SK-N-SH treated with all-trans-retinoic acid at 6 μM for 48 hours (cell line): ENCODE results near the gene MBNL2.

Experiments
- ATAC-seq: fragments of 200-7000 bp; cut with Tn5 transposase; 3 replicates; pipeline ENCODE4 v1.9.1; 2020; ENCODE audit warnings: mild to moderate bottlenecking, moderate library complexity
- ARNTL ChIP-seq: fragments of 450-650 bp; formaldehyde crosslinking; IDR thresholded peaks from 2 replicates; pipeline ENCODE4 v1.5.0; 2020; ENCODE audit warnings: low read depth, mild to moderate bottlenecking, moderate library complexity, borderline replicate concordance
- BACH2 ChIP-seq: fragments of 250-450 bp; sonication (Bioruptor Pico); IDR thresholded peaks from 2 replicates; pipeline ENCODE4 v1.9.0; 2021; ENCODE audit warnings: mild to moderate bottlenecking, borderline replicate concordance
- CSDC2 ChIP-seq: fragments of 250-450 bp; sonication (Bioruptor Pico); IDR thresholded peaks from 2 replicates; pipeline ENCODE4 v1.5.0; 2020; ENCODE audit warnings: mild to moderate bottlenecking, moderate library complexity
- GLIS3 ChIP-seq: fragments of 250-450 bp; sonication (Bioruptor Pico); IDR thresholded peaks from 2 replicates; pipeline ENCODE4 v1.5.0; 2020; ENCODE audit warnings: mild to moderate bottlenecking, moderate library complexity
- ISL1 ChIP-seq: fragments of 250-450 bp; sonication (Bioruptor Pico); IDR thresholded peaks from 2 replicates; pipeline ENCODE4 v2.1.2; 2022; ENCODE audit warnings: mild to moderate bottlenecking, moderate library complexity
- PPARA ChIP-seq: fragments of 250-450 bp; sonication (Bioruptor Pico); IDR thresholded peaks from 2 replicates; pipeline ENCODE4 v1.5.0; 2020; ENCODE audit warnings: mild to moderate bottlenecking, borderline replicate concordance
- SNAI2 ChIP-seq: fragments of 250-450 bp; sonication (Bioruptor Pico); IDR thresholded peaks from 2 replicates; pipeline ENCODE4 v1.5.0; 2020; ENCODE audit warnings: mild to moderate bottlenecking, moderate library complexity
- TCF4 ChIP-seq: fragments of 250-450 bp; sonication (Bioruptor Pico); IDR thresholded peaks from 2 replicates; pipeline ENCODE4 v1.8.0; 2021; ENCODE audit warnings: mild to moderate bottlenecking, moderate library complexity, borderline replicate concordance
- TOX ChIP-seq: fragments of 250-450 bp; sonication (Bioruptor Pico); IDR thresholded peaks from 2 replicates; pipeline ENCODE4 v1.8.0; 2021; ENCODE audit warnings: mild to moderate bottlenecking, moderate library complexity, borderline replicate concordance
- ZFP3 ChIP-seq: fragments of 250-450 bp; sonication (Bioruptor Pico); IDR thresholded peaks from 2 replicates; pipeline ENCODE4 v1.5.0; 2020; ENCODE audit warnings: mild to moderate bottlenecking, moderate library complexity
- ZNF565 ChIP-seq: fragments of 450-650 bp; formaldehyde crosslinking; conservative IDR thresholded peaks from 2 replicates; pipeline ENCODE4 v1.5.0; 2020; ENCODE audit warnings: low read depth, mild to moderate bottlenecking, moderate library complexity
- ZNF70 ChIP-seq: fragments of 450-650 bp; formaldehyde crosslinking; IDR thresholded peaks from 2 replicates; pipeline ENCODE4 v1.5.0; 2020; ENCODE audit warnings: mild to moderate bottlenecking, moderate library complexity
- ZNF8 ChIP-seq: fragments of 450-650 bp; formaldehyde crosslinking; IDR thresholded peaks from 2 replicates; pipeline ENCODE4 v1.5.0; 2020; ENCODE audit warnings: mild to moderate bottlenecking, moderate library complexity
- TF ChIP-seq, protein P1 (sequence below): fragments of 250-450 bp; sonication (Bioruptor Pico); IDR thresholded peaks from 2 replicates; pipeline ENCODE4 v1.5.0; 2020; ENCODE audit warnings: mild to moderate bottlenecking, moderate library complexity
- TF ChIP-seq, protein P2 (sequence below): fragments of 250-450 bp; sonication (Bioruptor Pico); IDR thresholded peaks from 2 replicates; pipeline ENCODE4 v1.8.0; 2021; ENCODE audit warnings: low read depth, mild to moderate bottlenecking, moderate library complexity, borderline replicate concordance
- TF ChIP-seq, protein P3 (sequence below): fragments of 250-450 bp; sonication (Bioruptor Pico); IDR thresholded peaks from 2 replicates; pipeline ENCODE4 v1.5.1; 2021; ENCODE audit warnings: mild to moderate bottlenecking, moderate library complexity
- TF ChIP-seq, protein P4 (sequence below): fragments of 250-450 bp; sonication (Bioruptor Pico); IDR thresholded peaks from 2 replicates; pipeline ENCODE4 v1.8.0; 2020; ENCODE audit warnings: mild to moderate bottlenecking, moderate library complexity, borderline replicate concordance
- TF ChIP-seq, protein P5 (sequence below): fragments of 250-450 bp; sonication (Bioruptor Pico); IDR thresholded peaks from 2 replicates; pipeline ENCODE4 v1.5.1; 2020; ENCODE audit warnings: low read depth, mild to moderate bottlenecking, moderate library complexity

MBNL2 gene

DNA sequence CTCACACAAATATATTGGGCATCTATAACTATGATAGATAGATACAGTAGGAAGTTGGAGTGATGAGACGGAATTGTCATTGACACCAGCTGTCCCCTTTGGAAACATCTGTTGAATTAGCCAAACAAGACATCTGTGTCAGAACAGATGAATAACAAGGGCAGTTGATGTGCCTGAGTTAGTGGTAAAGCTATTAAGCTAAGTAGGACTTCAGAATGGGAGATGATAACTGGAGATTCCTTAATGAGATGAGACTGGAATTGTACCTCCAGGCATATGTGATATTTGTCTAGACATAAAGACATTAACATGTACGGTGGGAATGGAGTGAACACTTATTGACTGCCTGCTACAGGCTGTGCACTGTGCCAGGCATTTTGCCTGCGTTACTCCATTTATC lies 78.7 kb downstream of the MBNL2 start:
- peak; percentile 4; the same call in 1 of the 3 replicates for ATAC-seq
- TF ChIP-seq, protein P1, sequence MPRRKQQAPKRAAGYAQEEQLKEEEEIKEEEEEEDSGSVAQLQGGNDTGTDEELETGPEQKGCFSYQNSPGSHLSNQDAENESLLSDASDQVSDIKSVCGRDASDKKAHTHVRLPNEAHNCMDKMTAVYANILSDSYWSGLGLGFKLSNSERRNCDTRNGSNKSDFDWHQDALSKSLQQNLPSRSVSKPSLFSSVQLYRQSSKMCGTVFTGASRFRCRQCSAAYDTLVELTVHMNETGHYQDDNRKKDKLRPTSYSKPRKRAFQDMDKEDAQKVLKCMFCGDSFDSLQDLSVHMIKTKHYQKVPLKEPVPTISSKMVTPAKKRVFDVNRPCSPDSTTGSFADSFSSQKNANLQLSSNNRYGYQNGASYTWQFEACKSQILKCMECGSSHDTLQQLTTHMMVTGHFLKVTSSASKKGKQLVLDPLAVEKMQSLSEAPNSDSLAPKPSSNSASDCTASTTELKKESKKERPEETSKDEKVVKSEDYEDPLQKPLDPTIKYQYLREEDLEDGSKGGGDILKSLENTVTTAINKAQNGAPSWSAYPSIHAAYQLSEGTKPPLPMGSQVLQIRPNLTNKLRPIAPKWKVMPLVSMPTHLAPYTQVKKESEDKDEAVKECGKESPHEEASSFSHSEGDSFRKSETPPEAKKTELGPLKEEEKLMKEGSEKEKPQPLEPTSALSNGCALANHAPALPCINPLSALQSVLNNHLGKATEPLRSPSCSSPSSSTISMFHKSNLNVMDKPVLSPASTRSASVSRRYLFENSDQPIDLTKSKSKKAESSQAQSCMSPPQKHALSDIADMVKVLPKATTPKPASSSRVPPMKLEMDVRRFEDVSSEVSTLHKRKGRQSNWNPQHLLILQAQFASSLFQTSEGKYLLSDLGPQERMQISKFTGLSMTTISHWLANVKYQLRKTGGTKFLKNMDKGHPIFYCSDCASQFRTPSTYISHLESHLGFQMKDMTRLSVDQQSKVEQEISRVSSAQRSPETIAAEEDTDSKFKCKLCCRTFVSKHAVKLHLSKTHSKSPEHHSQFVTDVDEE (CRISPR knock-in tag) = peak; percentile 61
- TF ChIP-seq ZNF8 = 0 out of 2 replicates have a peak, but pooled peaks have one; percentile 10
- no peak for TF ChIP-seq TOX (CRISPR knock-in tag)
- TF ChIP-seq TCF4 (CRISPR knock-in tag) = peak; percentile 82
- TF ChIP-seq, all 23 proteins: peak for 3

DNA sequence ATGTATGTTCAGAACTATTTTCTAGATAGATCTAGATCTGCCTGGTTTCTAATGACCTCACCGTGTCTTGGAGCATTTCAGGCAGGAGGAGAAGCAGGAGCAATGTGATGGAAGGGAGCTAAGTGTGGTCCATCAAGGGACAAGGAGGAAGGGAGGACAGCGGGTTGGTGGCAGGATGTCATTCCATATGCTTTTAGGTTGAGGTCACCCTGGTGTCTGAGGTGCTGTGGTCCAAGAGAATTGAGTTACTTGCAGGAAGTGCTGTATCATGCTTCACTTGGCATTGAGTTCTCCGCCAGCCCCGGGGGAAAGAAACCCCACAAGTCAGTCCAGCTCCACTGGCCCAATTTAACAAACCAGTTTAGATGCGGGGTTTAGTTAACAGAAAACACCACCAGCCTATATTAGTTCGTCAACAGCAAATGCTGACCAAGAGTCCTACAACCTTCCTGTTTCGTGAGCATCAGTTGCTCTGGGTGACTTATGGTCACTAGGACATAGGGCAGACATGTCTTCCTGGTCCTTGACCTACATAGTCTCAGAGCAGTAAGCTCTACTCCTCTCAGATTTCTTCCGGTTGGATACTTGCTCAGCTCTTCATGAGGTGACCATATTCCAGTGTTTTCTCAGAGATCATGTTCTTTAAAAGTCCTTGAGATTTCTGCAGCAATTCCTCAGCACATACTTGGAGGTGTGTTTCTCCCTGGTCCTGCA lies 79.4 kb downstream of the MBNL2 start:
- TF ChIP-seq, protein P2, sequence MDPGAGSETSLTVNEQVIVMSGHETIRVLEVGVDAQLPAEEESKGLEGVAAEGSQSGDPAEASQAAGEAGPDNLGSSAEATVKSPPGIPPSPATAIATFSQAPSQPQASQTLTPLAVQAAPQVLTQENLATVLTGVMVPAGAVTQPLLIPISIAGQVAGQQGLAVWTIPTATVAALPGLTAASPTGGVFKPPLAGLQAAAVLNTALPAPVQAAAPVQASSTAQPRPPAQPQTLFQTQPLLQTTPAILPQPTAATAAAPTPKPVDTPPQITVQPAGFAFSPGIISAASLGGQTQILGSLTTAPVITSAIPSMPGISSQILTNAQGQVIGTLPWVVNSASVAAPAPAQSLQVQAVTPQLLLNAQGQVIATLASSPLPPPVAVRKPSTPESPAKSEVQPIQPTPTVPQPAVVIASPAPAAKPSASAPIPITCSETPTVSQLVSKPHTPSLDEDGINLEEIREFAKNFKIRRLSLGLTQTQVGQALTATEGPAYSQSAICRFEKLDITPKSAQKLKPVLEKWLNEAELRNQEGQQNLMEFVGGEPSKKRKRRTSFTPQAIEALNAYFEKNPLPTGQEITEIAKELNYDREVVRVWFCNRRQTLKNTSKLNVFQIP (CRISPR knock-in tag) = no peak
- TF ChIP-seq, protein P3, sequence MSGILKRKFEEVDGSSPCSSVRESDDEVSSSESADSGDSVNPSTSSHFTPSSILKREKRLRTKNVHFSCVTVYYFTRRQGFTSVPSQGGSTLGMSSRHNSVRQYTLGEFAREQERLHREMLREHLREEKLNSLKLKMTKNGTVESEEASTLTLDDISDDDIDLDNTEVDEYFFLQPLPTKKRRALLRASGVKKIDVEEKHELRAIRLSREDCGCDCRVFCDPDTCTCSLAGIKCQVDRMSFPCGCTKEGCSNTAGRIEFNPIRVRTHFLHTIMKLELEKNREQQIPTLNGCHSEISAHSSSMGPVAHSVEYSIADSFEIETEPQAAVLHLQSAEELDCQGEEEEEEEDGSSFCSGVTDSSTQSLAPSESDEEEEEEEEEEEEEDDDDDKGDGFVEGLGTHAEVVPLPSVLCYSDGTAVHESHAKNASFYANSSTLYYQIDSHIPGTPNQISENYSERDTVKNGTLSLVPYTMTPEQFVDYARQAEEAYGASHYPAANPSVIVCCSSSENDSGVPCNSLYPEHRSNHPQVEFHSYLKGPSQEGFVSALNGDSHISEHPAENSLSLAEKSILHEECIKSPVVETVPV (CRISPR knock-in tag) = no peak
- TF ChIP-seq ARNTL (no peak), ZNF70 (CRISPR knock-in tag) (no peak), CSDC2 (CRISPR knock-in tag) (no peak)
- TF ChIP-seq, all 23 proteins: peak for 0
- peak; percentile 4 for ATAC-seq

DNA sequence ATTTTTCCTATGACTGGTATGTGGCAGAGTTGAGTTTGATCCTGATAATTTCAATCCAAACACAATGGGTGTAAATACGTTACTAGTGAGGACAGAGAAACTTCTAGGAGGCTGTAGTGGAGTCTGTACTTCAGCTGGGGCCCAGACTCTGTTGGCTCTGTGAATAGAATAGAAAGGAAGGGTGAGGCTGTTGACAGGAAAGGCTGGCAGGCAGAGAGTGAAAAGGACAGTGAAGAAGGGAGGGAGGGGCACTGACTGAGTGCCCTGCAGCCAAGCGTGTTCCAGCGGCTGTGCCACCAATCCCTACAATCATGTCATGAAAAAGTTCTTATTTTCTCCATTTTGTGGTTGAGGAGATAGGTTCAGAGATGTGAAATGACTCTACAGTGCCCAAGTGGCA lies 80.5 kb downstream of the MBNL2 start:
- TF ChIP-seq TCF4 (CRISPR knock-in tag) (no peak), ARNTL (no peak), PPARA (CRISPR knock-in tag) (no peak), ZFP3 (no peak), ISL1 (no peak), GLIS3 (no peak), ZNF565 (no peak), TOX (CRISPR knock-in tag) (no peak), SNAI2 (CRISPR knock-in tag) (no peak), BACH2 (CRISPR knock-in tag) (no peak)
- TF ChIP-seq, protein P3 (CRISPR knock-in tag) = no peak
- TF ChIP-seq, protein P4, sequence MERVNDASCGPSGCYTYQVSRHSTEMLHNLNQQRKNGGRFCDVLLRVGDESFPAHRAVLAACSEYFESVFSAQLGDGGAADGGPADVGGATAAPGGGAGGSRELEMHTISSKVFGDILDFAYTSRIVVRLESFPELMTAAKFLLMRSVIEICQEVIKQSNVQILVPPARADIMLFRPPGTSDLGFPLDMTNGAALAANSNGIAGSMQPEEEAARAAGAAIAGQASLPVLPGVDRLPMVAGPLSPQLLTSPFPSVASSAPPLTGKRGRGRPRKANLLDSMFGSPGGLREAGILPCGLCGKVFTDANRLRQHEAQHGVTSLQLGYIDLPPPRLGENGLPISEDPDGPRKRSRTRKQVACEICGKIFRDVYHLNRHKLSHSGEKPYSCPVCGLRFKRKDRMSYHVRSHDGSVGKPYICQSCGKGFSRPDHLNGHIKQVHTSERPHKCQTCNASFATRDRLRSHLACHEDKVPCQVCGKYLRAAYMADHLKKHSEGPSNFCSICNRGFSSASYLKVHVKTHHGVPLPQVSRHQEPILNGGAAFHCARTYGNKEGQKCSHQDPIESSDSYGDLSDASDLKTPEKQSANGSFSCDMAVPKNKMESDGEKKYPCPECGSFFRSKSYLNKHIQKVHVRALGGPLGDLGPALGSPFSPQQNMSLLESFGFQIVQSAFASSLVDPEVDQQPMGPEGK = no peak
- TF ChIP-seq, protein P5, sequence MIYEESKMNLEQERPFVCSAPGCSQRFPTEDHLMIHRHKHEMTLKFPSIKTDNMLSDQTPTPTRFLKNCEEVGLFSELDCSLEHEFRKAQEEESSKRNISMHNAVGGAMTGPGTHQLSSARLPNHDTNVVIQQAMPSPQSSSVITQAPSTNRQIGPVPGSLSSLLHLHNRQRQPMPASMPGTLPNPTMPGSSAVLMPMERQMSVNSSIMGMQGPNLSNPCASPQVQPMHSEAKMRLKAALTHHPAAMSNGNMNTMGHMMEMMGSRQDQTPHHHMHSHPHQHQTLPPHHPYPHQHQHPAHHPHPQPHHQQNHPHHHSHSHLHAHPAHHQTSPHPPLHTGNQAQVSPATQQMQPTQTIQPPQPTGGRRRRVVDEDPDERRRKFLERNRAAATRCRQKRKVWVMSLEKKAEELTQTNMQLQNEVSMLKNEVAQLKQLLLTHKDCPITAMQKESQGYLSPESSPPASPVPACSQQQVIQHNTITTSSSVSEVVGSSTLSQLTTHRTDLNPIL (CRISPR knock-in tag) = no peak
- TF ChIP-seq, protein P2 (CRISPR knock-in tag) = no peak
- no peak for ATAC-seq
